Panc1 (cell line): ENCODE data around the gene SIAE. TPM values are rescaled to one million over a fixed set of nuclear protein-coding genes. Genes with fewer than 3 reads are reported as not detected.

Source experiments
- ATAC-seq: fragments of 200-7000 bp; cut with Tn5 transposase; 2 replicates; pipeline ENCODE4 v1.9.1; 2020; ENCODE audit warnings: mild to moderate bottlenecking, moderate library complexity
- BruUV-seq: library from RNA; stranded (reverse); fragments of 400-500 nt; replicated peaks from 2 replicates; lab custom pipeline; 2021; lab: Mats Ljungman, UMichigan
- CTCF ChIA-PET: fragments of 300-600 bp; sonication (Branson Sonifier 250); formaldehyde crosslinking; loops from one replicate; lab custom pipeline; 2022; ENCODE audit warnings: antibody characterized with exemption; lab: Charles Lee
- POLR2A ChIA-PET: fragments of 300-600 bp; sonication (Branson Sonifier 250); formaldehyde crosslinking; loops from one replicate; lab custom pipeline; 2022; ENCODE audit warnings: antibody characterized with exemption; lab: Charles Lee
- DNase-seq: peaks from one replicate; pipeline ENCODE4 v3.0.0-alpha.2; 2010; ENCODE audit warnings: low read depth, low spot score
- H3K27ac ChIP-seq: 2 replicates; pipeline ENCODE4 v1.5.1; 2011; ENCODE audit warnings: mild to moderate bottlenecking, low read length, inconsistent platforms
- H3K27me3 ChIP-seq: fragments of 200-500 bp; sonication (Bioruptor generic); 2 replicates; pipeline ENCODE4 v1.6.0; 2014; ENCODE audit warnings: low read length, inconsistent platforms; ENCODE audit not compliant: control insufficient read depth, insufficient read depth
- H3K36me3 ChIP-seq: fragments of 200-500 bp; sonication (Bioruptor generic); 2 replicates; pipeline ENCODE4 v1.5.1; 2014; ENCODE audit warnings: inconsistent platforms, mild to moderate bottlenecking, low read length, moderate library complexity; ENCODE audit not compliant: control insufficient read depth, insufficient read depth
- H3K4me1 ChIP-seq: 2 replicates; pipeline ENCODE4 v1.5.1; 2011; ENCODE audit warnings: inconsistent platforms, mild to moderate bottlenecking, low read length, moderate library complexity; ENCODE audit not compliant: control insufficient read depth, insufficient read depth
- H3K4me3 ChIP-seq, 2 experiments: 2 replicates each; pipeline ENCODE4 v1.5.1; 2011 to 2012; ENCODE audit warnings: low read depth in 2 of 2, low read length in 2 of 2, mild to moderate bottlenecking in 2 of 2, inconsistent platforms in 1 of 2, moderate library complexity in 1 of 2
- H3K9me3 ChIP-seq: fragments of 200-500 bp; sonication (Bioruptor generic); 2 replicates; pipeline ENCODE4 v1.5.1; 2014; ENCODE audit warnings: low read depth, mild to moderate bottlenecking, inconsistent platforms, low read length, moderate library complexity; ENCODE audit not compliant: control insufficient read depth, insufficient read depth
- POLR2AphosphoS5 ChIP-seq: IDR thresholded peaks from 2 replicates; pipeline ENCODE4 v1.6.1; 2012; ENCODE audit warnings: mild to moderate bottlenecking, low read depth, low read length, moderate library complexity
- SIN3A ChIP-seq: IDR thresholded peaks from 2 replicates; pipeline ENCODE4 v1.6.1; 2012; ENCODE audit warnings: low read depth, mild to moderate bottlenecking, low read length, moderate library complexity, borderline replicate concordance; ENCODE audit not compliant: insufficient read depth
- TCF7L2 ChIP-seq: IDR thresholded peaks from 2 replicates; pipeline ENCODE4 v1.6.1; 2011; ENCODE audit warnings: mild to moderate bottlenecking, low read depth, low read length, inconsistent platforms
- in situ Hi-C: cut with HindIII; loops from 2 replicates; pipeline ENCODE4 v1.10.0; 2016; ENCODE audit warnings: low sequenced_read_pairs, low pct_unique_long_range_greater_than_20kb
- intact Hi-C: fragments of 100-400 bp; cut with micrococcal nuclease; formaldehyde crosslinking; loops from one replicate; pipeline ENCODE4 v1.10.0; 2022; ENCODE audit not compliant: unreplicated experiment
- total RNA-seq: library from RNA; stranded (reverse); gene quantifications from one replicate; pipeline ENCODE4 v1.2.1, GENCODE V29; 2021; ENCODE audit not compliant: unreplicated experiment
- TF ChIP-seq, protein P1 (sequence below): fragments of 450-650 bp; IDR thresholded peaks from 2 replicates; pipeline ENCODE4 v1.5.1; 2017; ENCODE audit warnings: mild to moderate bottlenecking
- TF ChIP-seq, protein P2 (sequence below), 2 experiments: IDR thresholded peaks; 2 replicates each; pipeline ENCODE4 v1.6.1; 2011 to 2012; ENCODE audit warnings: low read depth in 2 of 2, control low read depth in 1 of 2, low read length in 1 of 2, mild to moderate bottlenecking in 1 of 2, moderate library complexity in 1 of 2; ENCODE audit not compliant: insufficient read depth in 1 of 2

The SIAE gene
- total RNA-seq, 1 experiment from 2014 or later = 14.9 TPM

DNA sequence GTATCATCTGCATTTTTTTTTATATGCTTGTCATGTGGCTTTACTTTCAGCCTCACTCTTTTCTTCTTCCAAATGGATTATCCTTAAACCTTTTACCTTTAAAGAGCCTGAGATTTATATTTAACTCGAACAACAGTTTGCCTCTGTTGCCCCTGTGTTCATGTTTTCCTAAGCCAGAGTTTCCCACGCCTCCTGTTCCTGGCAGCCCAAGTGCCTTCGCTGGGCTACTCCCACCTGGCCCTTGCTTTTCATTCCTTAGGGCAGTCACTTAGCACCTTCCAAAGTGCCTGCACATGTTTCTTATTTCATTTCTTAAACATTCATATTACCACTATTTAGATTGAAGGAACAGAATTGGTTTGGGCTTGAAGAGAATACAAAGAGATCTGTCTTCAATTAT, 37.6 kb downstream of the SIAE start:
- BruUV-seq = TSS peak; percentile 98
- TF ChIP-seq TCF7L2 (no peak), SIN3A (no peak), POLR2AphosphoS5 (no peak)
- TF ChIP-seq, protein P1, sequence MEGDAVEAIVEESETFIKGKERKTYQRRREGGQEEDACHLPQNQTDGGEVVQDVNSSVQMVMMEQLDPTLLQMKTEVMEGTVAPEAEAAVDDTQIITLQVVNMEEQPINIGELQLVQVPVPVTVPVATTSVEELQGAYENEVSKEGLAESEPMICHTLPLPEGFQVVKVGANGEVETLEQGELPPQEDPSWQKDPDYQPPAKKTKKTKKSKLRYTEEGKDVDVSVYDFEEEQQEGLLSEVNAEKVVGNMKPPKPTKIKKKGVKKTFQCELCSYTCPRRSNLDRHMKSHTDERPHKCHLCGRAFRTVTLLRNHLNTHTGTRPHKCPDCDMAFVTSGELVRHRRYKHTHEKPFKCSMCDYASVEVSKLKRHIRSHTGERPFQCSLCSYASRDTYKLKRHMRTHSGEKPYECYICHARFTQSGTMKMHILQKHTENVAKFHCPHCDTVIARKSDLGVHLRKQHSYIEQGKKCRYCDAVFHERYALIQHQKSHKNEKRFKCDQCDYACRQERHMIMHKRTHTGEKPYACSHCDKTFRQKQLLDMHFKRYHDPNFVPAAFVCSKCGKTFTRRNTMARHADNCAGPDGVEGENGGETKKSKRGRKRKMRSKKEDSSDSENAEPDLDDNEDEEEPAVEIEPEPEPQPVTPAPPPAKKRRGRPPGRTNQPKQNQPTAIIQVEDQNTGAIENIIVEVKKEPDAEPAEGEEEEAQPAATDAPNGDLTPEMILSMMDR = no peak
- TF ChIP-seq, protein P2, sequence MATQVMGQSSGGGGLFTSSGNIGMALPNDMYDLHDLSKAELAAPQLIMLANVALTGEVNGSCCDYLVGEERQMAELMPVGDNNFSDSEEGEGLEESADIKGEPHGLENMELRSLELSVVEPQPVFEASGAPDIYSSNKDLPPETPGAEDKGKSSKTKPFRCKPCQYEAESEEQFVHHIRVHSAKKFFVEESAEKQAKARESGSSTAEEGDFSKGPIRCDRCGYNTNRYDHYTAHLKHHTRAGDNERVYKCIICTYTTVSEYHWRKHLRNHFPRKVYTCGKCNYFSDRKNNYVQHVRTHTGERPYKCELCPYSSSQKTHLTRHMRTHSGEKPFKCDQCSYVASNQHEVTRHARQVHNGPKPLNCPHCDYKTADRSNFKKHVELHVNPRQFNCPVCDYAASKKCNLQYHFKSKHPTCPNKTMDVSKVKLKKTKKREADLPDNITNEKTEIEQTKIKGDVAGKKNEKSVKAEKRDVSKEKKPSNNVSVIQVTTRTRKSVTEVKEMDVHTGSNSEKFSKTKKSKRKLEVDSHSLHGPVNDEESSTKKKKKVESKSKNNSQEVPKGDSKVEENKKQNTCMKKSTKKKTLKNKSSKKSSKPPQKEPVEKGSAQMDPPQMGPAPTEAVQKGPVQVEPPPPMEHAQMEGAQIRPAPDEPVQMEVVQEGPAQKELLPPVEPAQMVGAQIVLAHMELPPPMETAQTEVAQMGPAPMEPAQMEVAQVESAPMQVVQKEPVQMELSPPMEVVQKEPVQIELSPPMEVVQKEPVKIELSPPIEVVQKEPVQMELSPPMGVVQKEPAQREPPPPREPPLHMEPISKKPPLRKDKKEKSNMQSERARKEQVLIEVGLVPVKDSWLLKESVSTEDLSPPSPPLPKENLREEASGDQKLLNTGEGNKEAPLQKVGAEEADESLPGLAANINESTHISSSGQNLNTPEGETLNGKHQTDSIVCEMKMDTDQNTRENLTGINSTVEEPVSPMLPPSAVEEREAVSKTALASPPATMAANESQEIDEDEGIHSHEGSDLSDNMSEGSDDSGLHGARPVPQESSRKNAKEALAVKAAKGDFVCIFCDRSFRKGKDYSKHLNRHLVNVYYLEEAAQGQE (IDR thresholded peaks at IDR 0.05; ENCODE audit: insufficient read depth in 1 of 2, low read depth in 2 of 2, low read length in 1 of 2) = no peak
- Histone ChIP-seq H3K27ac (no peak overlapping the region), H3K27me3 (no peaks in the 10 kb centered on the region), H3K4me1 (no peaks in the 10 kb centered on the region), H3K9me3 (no peaks in the 10 kb centered on the region), H3K4me3 (no peak overlapping the region), H3K36me3 (peaks cover 15% of the 10 kb centered on the region)
- in situ Hi-C loops = no loop called here
- POLR2A ChIA-PET = no interaction called here
- DNase-seq (no peak), ATAC-seq (no peak)
- CTCF ChIA-PET = no interaction called here
- intact Hi-C loops = no loop called here

DNA sequence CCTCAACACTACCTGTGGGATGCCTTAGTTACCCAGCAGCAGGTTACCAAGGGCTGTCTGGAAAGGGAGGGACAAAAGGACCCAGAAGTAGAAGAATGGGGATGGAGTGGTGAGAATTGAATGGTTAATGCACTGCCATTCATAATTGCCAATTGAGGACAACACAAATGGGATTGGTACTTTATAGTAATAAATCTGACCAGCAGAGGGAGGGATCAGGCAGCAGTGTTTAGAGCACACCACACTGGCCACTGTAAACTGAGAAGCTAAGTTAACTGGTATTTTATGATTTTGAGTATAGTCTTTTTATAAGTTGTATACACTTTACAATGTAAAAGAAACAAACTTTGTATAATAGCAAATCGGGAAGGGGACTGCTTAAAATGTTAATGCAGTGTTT, 40.2 kb downstream of the SIAE start:
- intact Hi-C loops = no loop called here
- in situ Hi-C loops = no loop called here
- ATAC-seq = peak; percentile 83

More for the DNA sequence above, 40.2 kb downstream of the SIAE start:
- H3K36me3 ChIP-seq = peaks cover 26% of the 10 kb centered on the region
- ChIA-PET CTCF (no interaction called here), POLR2A (interaction anchor here (0.5 kb wide), 1 partner anchor 210 kb away, joined by 4 read pairs; no protein-coding TSS in a partner anchor)
- no peak overlapping the region for H3K4me3 ChIP-seq
- no TSS peak for BruUV-seq
- no peaks in the 10 kb centered on the region for H3K9me3 ChIP-seq
- DNase-seq = no peak
- TF ChIP-seq POLR2AphosphoS5 (no peak), SIN3A (no peak), TCF7L2 (no peak)
- TF ChIP-seq, protein P2 (IDR thresholded peaks at IDR 0.05; ENCODE audit: insufficient read depth in 1 of 2, low read depth in 2 of 2, low read length in 1 of 2) = no peak
- TF ChIP-seq, protein P1 = peak; percentile 49
- no peaks in the 10 kb centered on the region for H3K27me3 ChIP-seq
- H3K4me1 ChIP-seq = no peaks in the 10 kb centered on the region
- H3K27ac ChIP-seq = no peak overlapping the region
